GM23338 (cell line): ENCODE data around the gene ZNF441. TPM values are rescaled to one million over a fixed set of nuclear protein-coding genes. Genes with fewer than 3 reads are reported as not detected.
A peak's percentile ranks its signal among the peaks of the same experiment; 100 is the strongest.

Source experiments
- ATAC-seq: fragments of 200-7000 bp; cut with Tn5 transposase; 3 replicates; pipeline ENCODE4 v1.9.1; 2020
- DNase-seq: peaks from one replicate; pipeline ENCODE4 v3.0.0-alpha.2; 2015; ENCODE audit warnings: low spot score
- H2AFZ ChIP-seq: fragments of 200-600 bp; sonication (generic); 2 replicates; pipeline ENCODE4 v1.8.0; 2016; ENCODE audit warnings: antibody characterized with exemption, mild to moderate bottlenecking, moderate library complexity
- H3F3A ChIP-seq: fragments of 200-600 bp; sonication (generic); replicated peaks from 2 replicates; pipeline ENCODE4 v1.8.0; 2017; ENCODE audit warnings: antibody characterized with exemption, mixed run types, low read depth
- H3K27ac ChIP-seq: fragments of 200-600 bp; sonication (generic); 2 replicates; pipeline ENCODE4 v1.6.1; 2016; ENCODE audit warnings: low read depth
- H3K27me3 ChIP-seq: fragments of 200-600 bp; sonication (generic); 2 replicates; pipeline ENCODE4 v1.8.0; 2016; ENCODE audit warnings: mild to moderate bottlenecking, mixed run types, moderate library complexity; ENCODE audit not compliant: insufficient read depth
- H3K36me3 ChIP-seq: fragments of 200-600 bp; sonication (generic); 2 replicates; pipeline ENCODE4 v1.8.0; 2016; ENCODE audit warnings: mild to moderate bottlenecking; ENCODE audit not compliant: insufficient read depth
- H3K4me1 ChIP-seq: fragments of 200-600 bp; sonication (generic); 2 replicates; pipeline ENCODE4 v1.8.0; 2016; ENCODE audit warnings: mild to moderate bottlenecking, moderate library complexity; ENCODE audit not compliant: insufficient read depth
- H3K4me2 ChIP-seq: fragments of 200-600 bp; sonication (generic); 2 replicates; pipeline ENCODE4 v1.7.1; 2017; ENCODE audit warnings: mixed run types
- H3K4me3 ChIP-seq: fragments of 200-600 bp; sonication (generic); 2 replicates; pipeline ENCODE4 v1.6.1; 2016; ENCODE audit warnings: mixed run types
- H3K79me2 ChIP-seq: fragments of 200-600 bp; sonication (generic); replicated peaks from 2 replicates; pipeline ENCODE4 v1.8.0; 2017; ENCODE audit warnings: mild to moderate bottlenecking; ENCODE audit not compliant: insufficient read depth
- H3K9me2 ChIP-seq: fragments of 200-600 bp; sonication (generic); 2 replicates; pipeline ENCODE4 v1.8.0; 2017; ENCODE audit not compliant: insufficient read depth
- H4K20me1 ChIP-seq: fragments of 200-600 bp; sonication (generic); replicated peaks from 2 replicates; pipeline ENCODE4 v1.8.0; 2017; ENCODE audit warnings: mild to moderate bottlenecking; ENCODE audit not compliant: insufficient read depth
- H3K27ac Mint-ChIP-seq: 2 replicates; pipeline ENCODE4 v1.8.0; 2020; ENCODE audit warnings: inconsistent platforms, mild to moderate bottlenecking, moderate library complexity, mixed read lengths
- H3K27me3 Mint-ChIP-seq: 3 replicates; pipeline ENCODE4 v1.8.0; 2022; ENCODE audit warnings: low read depth, mild to moderate bottlenecking, moderate library complexity, mixed read lengths, inconsistent platforms; ENCODE audit not compliant: insufficient read depth, poor library complexity
- H3K36me3 Mint-ChIP-seq: 3 replicates; pipeline ENCODE4 v1.8.0; 2021; ENCODE audit warnings: low read depth, mild to moderate bottlenecking, inconsistent platforms, moderate library complexity, mixed read lengths
- H3K4me1 Mint-ChIP-seq: 3 replicates; pipeline ENCODE4 v1.8.0; 2020; ENCODE audit warnings: mild to moderate bottlenecking, inconsistent platforms, mixed read lengths
- H3K4me3 Mint-ChIP-seq: 3 replicates; pipeline ENCODE4 v1.8.0; 2021; ENCODE audit warnings: moderate library complexity, mild to moderate bottlenecking, inconsistent platforms, mixed read lengths
- H3K9me3 Mint-ChIP-seq: 3 replicates; pipeline ENCODE4 v1.8.0; 2020; ENCODE audit warnings: moderate library complexity, mild to moderate bottlenecking, inconsistent platforms, mixed read lengths
- CREB1 ChIP-seq: fragments of 250-450 bp; sonication (Bioruptor Pico); IDR thresholded peaks from 2 replicates; pipeline ENCODE4 v1.5.0; 2020; ENCODE audit warnings: low read depth, mild to moderate bottlenecking, moderate library complexity
- JUNB ChIP-seq: IDR thresholded peaks from one replicate; pipeline ENCODE4 v1.6.1; 2016; ENCODE audit warnings: antibody characterized with exemption; ENCODE audit not compliant: unreplicated experiment
- NANOG ChIP-seq: IDR thresholded peaks from 2 replicates; pipeline ENCODE4 v1.6.1; 2016; ENCODE audit warnings: antibody characterized with exemption, borderline replicate concordance
- REST ChIP-seq: IDR thresholded peaks from one replicate; pipeline ENCODE4 v1.6.1; 2018; ENCODE audit warnings: antibody characterized with exemption; ENCODE audit not compliant: unreplicated experiment
- ZNF331 ChIP-seq: fragments of 250-450 bp; sonication (Bioruptor Pico); IDR thresholded peaks from 2 replicates; pipeline ENCODE4 v1.5.0; 2020; ENCODE audit warnings: low read depth, mild to moderate bottlenecking, moderate library complexity
- ZNF462 ChIP-seq: fragments of 250-450 bp; sonication (Bioruptor Pico); IDR thresholded peaks from 2 replicates; pipeline ENCODE4 v1.5.0; 2020; ENCODE audit warnings: mild to moderate bottlenecking, moderate library complexity
- polyA plus RNA-seq: library from polyadenylated mRNA; unstranded; fragments of >200 nt; fragmentation: Nextera tagmentation; extraction: Ambion mirVana; gene quantifications from 2 replicates; pipeline ENCODE4 v1.2.1, GENCODE V29; 2016
- total RNA-seq: library from RNA; depleted of rRNA; stranded (reverse); fragments of >200 nt; shearing (Covaris generic); gene quantifications from 2 replicates; pipeline ENCODE4 v1.2.3, GENCODE V29; 2014

ZNF441 gene
- total and polyA plus RNA-seq, 2 experiments from 2014 or later = 0.40 to 0.52 TPM

- TF ChIP-seq ZNF462 (CRISPR knock-in tag) = no peak
These were observed 40.2 kb downstream of the ZNF441 start (continued) for GRCh38 chr19:11807099-11807380.

- Histone ChIP-seq H3K27me3 (peaks cover 42% of the 10 kb centered on the region), H3F3A (no peaks in the 10 kb centered on the region), H3K4me2 (peak overlapping the region; percentile 85), H3K4me3 (peak overlapping the region; percentile 79), H4K20me1 (peaks cover 9% of the 10 kb centered on the region), H3K9me2 (no peaks in the 10 kb centered on the region), H3K79me2 (no peaks in the 10 kb centered on the region), H2AFZ (no peak overlapping the region), H3K27ac (no peak overlapping the region), H3K4me1 (peaks cover 4% of the 10 kb centered on the region; the same call in 1 of the 2 replicates), H3K36me3 (no peaks in the 10 kb centered on the region)
- H3K4me1 Mint-ChIP-seq = no peaks in the 10 kb centered on the region
- no peak overlapping the region for H3K27ac Mint-ChIP-seq
- H3K9me3 Mint-ChIP-seq = peaks cover 88% of the 10 kb centered on the region
- peaks cover 7% of the 10 kb centered on the region for H3K27me3 Mint-ChIP-seq
- DNase-seq (no peak), ATAC-seq (no peak)
- no peak overlapping the region for H3K4me3 Mint-ChIP-seq
- H3K36me3 Mint-ChIP-seq = peaks cover 24% of the 10 kb centered on the region
- TF ChIP-seq NANOG (no peak), ZNF462 (CRISPR knock-in tag) (no peak), REST (no peak), ZNF331 (CRISPR knock-in tag) (no peak), JUNB (no peak), CREB1 (no peak)
These were observed 46.9 kb downstream of the ZNF441 start for GRCh38 chr19:11813703-11814028.
